Astrocyte (in vitro differentiated cells and primary cell): ENCODE measurements around the gene B3GNT9.

ENCODE experiments used
- CTCF ChIP-seq: IDR thresholded peaks from 2 replicates; pipeline ENCODE4 v1.5.1; 2011; ENCODE audit warnings: low read depth, mild to moderate bottlenecking, inconsistent platforms, low read length, moderate library complexity; ENCODE audit not compliant: insufficient read depth
- EZH2 ChIP-seq: IDR thresholded peaks from 2 replicates; pipeline ENCODE4 v1.6.1; 2012; ENCODE audit warnings: mild to moderate bottlenecking, low read length, inconsistent platforms; ENCODE audit not compliant: insufficient read depth

GRCh38 chr16:67174706-67175231, 24.0 kb upstream of the B3GNT9 start:
- TF ChIP-seq CTCF (no peak), EZH2 (no peak)
